K562 (cell line): ENCODE measurements around the gene FOXM1. TPM values are rescaled to one million over a fixed set of nuclear protein-coding genes. Genes with fewer than 3 reads are reported as not detected.
A peak's percentile ranks its signal among the peaks of the same experiment; 100 is the strongest.

ENCODE experiments used
- ATAC-seq: fragments of 200-7000 bp; cut with Tn5 transposase; 3 replicates; pipeline ENCODE4 v1.9.1; 2020; ENCODE audit warnings: moderate library complexity
- BruUV-seq: library from RNA; stranded (reverse); fragments of 400-500 nt; replicated peaks from 2 replicates; lab custom pipeline; 2021; lab: Mats Ljungman, UMichigan
- CTCF ChIA-PET: fragments of 300-600 bp; formaldehyde crosslinking; extraction: SDS; loops from one replicate; lab custom pipeline; 2021; ENCODE audit warnings: low intra/inter-chr PET ratio; lab: Yijun Ruan, JAX
- POLR2A ChIA-PET: fragments of 300-600, 350-650 bp; sonication (Branson Sonifier 250); formaldehyde crosslinking; extraction: SDS; loops from one replicate; lab custom pipeline; 2021; ENCODE audit warnings: antibody characterized with exemption, inconsistent platforms; lab: Yijun Ruan, JAX
- DNase-seq, 4 experiments: peaks; one replicate each; pipeline versions ENCODE4 v3.0.0 to v3.0.0-alpha.2; 2011 to 2018; ENCODE audit warnings: low spot score in 3 of 4, mixed read lengths in 3 of 4; ENCODE audit errors: extremely low read depth in 1 of 4
- FAIRE-seq: peaks from 2 replicates; lab custom pipeline; 2011; peaks lifted over from hg19 to GRCh38; lab: Jason Lieb, UNC
- H2AFZ ChIP-seq: 2 replicates; pipeline ENCODE4 v1.6.0; 2011; ENCODE audit warnings: low read depth, low read length, control low read depth, inconsistent platforms
- H3K27ac ChIP-seq: fragments of 200-600 bp; 3 replicates; pipeline ENCODE4 v1.8.0; 2011; ENCODE audit warnings: low read depth, mild to moderate bottlenecking, control low read depth, inconsistent platforms, low read length, moderate library complexity, mixed read lengths; ENCODE audit errors: extremely low read depth
- H3K27me3 ChIP-seq, 2 experiments: fragments of 300-600 bp in 1 of 2; 2 replicates in 1 of 2; 3 replicates in 1 of 2; pipeline versions ENCODE4 v1.6.0 to v1.8.0; 2011; ENCODE audit warnings: inconsistent platforms in 2 of 2, low read length in 2 of 2, mild to moderate bottlenecking in 1 of 2, mixed read lengths in 1 of 2, moderate library complexity in 1 of 2; ENCODE audit not compliant: control insufficient read depth in 2 of 2, insufficient read depth in 2 of 2
- H3K36me3 ChIP-seq: fragments of 300-600 bp; 3 replicates; pipeline ENCODE4 v1.8.0; 2011; ENCODE audit warnings: mild to moderate bottlenecking, low read length, inconsistent platforms; ENCODE audit not compliant: control insufficient read depth, insufficient read depth
- H3K4me1 ChIP-seq, 2 experiments: fragments of 200-600 bp in 1 of 2; replicated peaks in 1 of 2; 2 replicates in 1 of 2; 3 replicates in 1 of 2; pipeline versions ENCODE4 v1.5.1 to v1.8.0; 2011; ENCODE audit warnings: inconsistent platforms in 2 of 2, low read length in 2 of 2, mild to moderate bottlenecking in 1 of 2, mixed read lengths in 1 of 2, moderate library complexity in 1 of 2; ENCODE audit not compliant: control insufficient read depth in 2 of 2, insufficient read depth in 2 of 2
- H3K4me2 ChIP-seq: 2 replicates; pipeline ENCODE4 v1.6.1; 2011; ENCODE audit warnings: low read length, control low read depth, inconsistent platforms, mixed read lengths; ENCODE audit not compliant: insufficient read depth
- H3K4me3 ChIP-seq: fragments of 200-600 bp; sonication (generic), shearing (Covaris generic); 2 replicates; pipeline ENCODE4 v1.5.1; 2016; ENCODE audit warnings: control low read depth, inconsistent platforms
- H3K79me2 ChIP-seq: fragments of 200-600 bp; 3 replicates; pipeline ENCODE4 v1.8.0; 2011; ENCODE audit warnings: low read length, inconsistent platforms; ENCODE audit not compliant: control insufficient read depth, insufficient read depth
- H3K9ac ChIP-seq, 2 experiments: 2 replicates each; pipeline versions ENCODE4 v1.6.0 to v1.6.1; 2011; ENCODE audit warnings: low read depth in 2 of 2, low read length in 2 of 2, control low read depth in 1 of 2, inconsistent platforms in 1 of 2, mild to moderate bottlenecking in 1 of 2, mixed read lengths in 1 of 2; ENCODE audit not compliant: insufficient read depth in 1 of 2
- H3K9me1 ChIP-seq: one replicate; pipeline ENCODE4 v1.6.0; 2011; ENCODE audit warnings: inconsistent platforms, mild to moderate bottlenecking, low read length, moderate library complexity; ENCODE audit not compliant: control insufficient read depth, insufficient read depth
- H3K9me3 ChIP-seq: replicated peaks from 2 replicates; pipeline ENCODE4 v1.5.1; 2011; ENCODE audit warnings: low read depth, low read length, inconsistent platforms; ENCODE audit not compliant: control insufficient read depth, insufficient read depth
- H4K20me1 ChIP-seq: replicated peaks from 2 replicates; pipeline ENCODE4 v1.6.1; 2011; ENCODE audit warnings: low read length, inconsistent platforms, mixed read lengths; ENCODE audit not compliant: control insufficient read depth, insufficient read depth
- EP400 ChIP-seq: fragments of 450-650 bp; IDR thresholded peaks from 2 replicates; pipeline ENCODE4 v1.6.1; 2017; ENCODE audit warnings: antibody characterized with exemption, mild to moderate bottlenecking, moderate library complexity
- FOXA1 ChIP-seq: fragments of 450-650 bp; IDR thresholded peaks from 2 replicates; pipeline ENCODE4 v1.6.1; 2016; ENCODE audit warnings: mild to moderate bottlenecking, borderline replicate concordance
- NR2C1 ChIP-seq, 2 experiments: fragments of 450-650 bp; IDR thresholded peaks; 2 replicates each; pipeline ENCODE4 v1.6.1; 2017; ENCODE audit warnings: mild to moderate bottlenecking in 2 of 2, antibody characterized with exemption in 1 of 2, inconsistent platforms in 1 of 2, missing compliant biosample characterization in 1 of 2, missing genetic modification characterization in 1 of 2
- NR4A1 ChIP-seq, 2 experiments: fragments of 250-450 bp in 1 of 2; fragments of 450-650 bp in 1 of 2; sonication (Bioruptor Pico) in 1 of 2; IDR thresholded peaks; 2 replicates each; pipeline versions ENCODE4 v1.4.0 to v1.6.1; 2016 to 2020; ENCODE audit warnings: mild to moderate bottlenecking in 2 of 2, missing compliant biosample characterization in 1 of 2, missing genetic modification characterization in 1 of 2, moderate library complexity in 1 of 2
- PHF8 ChIP-seq: fragments of 200-600 bp; sonication (generic); IDR thresholded peaks from 2 replicates; pipeline ENCODE4 v1.6.1; 2012; ENCODE audit warnings: mixed run types, mild to moderate bottlenecking, inconsistent platforms, low read length, moderate library complexity, borderline replicate concordance
- POLR2A ChIP-seq: fragments of 450-650 bp; conservative IDR thresholded peaks from 2 replicates; pipeline ENCODE4 v1.6.1; 2016
- SNRNP70 ChIP-seq: fragments of 200-400 bp; formaldehyde crosslinking; optimal IDR thresholded peaks from 2 replicates; pipeline ENCODE3; 2017; ENCODE audit warnings: low read depth, low read length
- TBP ChIP-seq: optimal IDR thresholded peaks from 2 replicates; pipeline ENCODE3; 2011; ENCODE audit warnings: low read depth, low read length, improper control_type of control experiment
- ZNF586 ChIP-seq: fragments of 450-650 bp; formaldehyde crosslinking; conservative IDR thresholded peaks from 2 replicates; pipeline ENCODE4 v1.4.0; 2020; ENCODE audit warnings: mild to moderate bottlenecking, moderate library complexity
- ZNF717 ChIP-seq: fragments of 250-450 bp; sonication (Bioruptor Pico); IDR thresholded peaks from 2 replicates; pipeline ENCODE4 v1.5.0; 2021
- WGBS: fragments of 100-300 bp; shearing (Covaris generic); methylation state at CpG from one replicate; pipeline ENCODE4 v1.1.6; 2016; ENCODE audit warnings: low coverage, mixed read lengths; ENCODE audit not compliant: insufficient coverage; ENCODE audit errors: missing lambda C conversion rate; 5-methylcytosine and 5-hydroxymethylcytosine counted together
- in situ Hi-C: fragments of 300-500 bp; cut with MboI; formaldehyde crosslinking; loops from 4 replicates; pipeline ENCODE4 v1.15.0; 2018; ENCODE audit warnings: inconsistent platforms, mixed read lengths
- intact Hi-C: fragments of 100-400 bp; cut with micrococcal nuclease; formaldehyde crosslinking; loops from 2 replicates; pipeline ENCODE4 v1.14.2; 2022
- polyA plus RNA-seq, 8 experiments: library from polyadenylated mRNA; depleted of rRNA in 4 of 8; stranded (reverse) in 5 of 8; unstranded in 3 of 8; fragments of >200 nt; fragmentation: Nextera tagmentation in 2 of 8; fragmentation: Illumina TruSeq in 1 of 8; extraction: Ambion mirVana in 2 of 8; extraction: Trizol in 1 of 8; gene quantifications; 2 replicates each; pipeline versions ENCODE4 v1.2.1 to v1.2.3, GENCODE V29; 2011 to 2014; ENCODE audit warnings: inconsistent platforms in 1 of 8, missing spikeins in 1 of 8
- total RNA-seq, 7 experiments: library from RNA; depleted of rRNA in 6 of 7; stranded (reverse); fragments of >200 nt in 6 of 7; fragmentation: Illumina TruSeq in 2 of 7; extraction: Trizol in 2 of 7; gene quantifications; 2 replicates each; pipeline versions ENCODE4 v1.2.1 to v1.2.3, GENCODE V29; 2011 to 2021; ENCODE audit warnings: low replicate concordance in 1 of 7
- TF ChIP-seq, protein P1 (sequence below): fragments of 250-450 bp; sonication (Bioruptor Pico); IDR thresholded peaks from 2 replicates; pipeline ENCODE4 v1.8.0; 2021; ENCODE audit warnings: moderate library complexity, mild to moderate bottlenecking, inconsistent platforms
- TF ChIP-seq, protein P2 (sequence below): fragments of 450-650 bp; IDR thresholded peaks from 2 replicates; pipeline ENCODE4 v1.6.1; 2017; ENCODE audit warnings: antibody characterized with exemption, mild to moderate bottlenecking
- TF ChIP-seq, protein P3 (sequence below), 2 experiments: fragments of 200-800 bp in 1 of 2; sonication (Bioruptor generic) in 1 of 2; sonication (generic) in 1 of 2; formaldehyde crosslinking in 1 of 2; IDR thresholded peaks in 1 of 2; conservative IDR thresholded peaks in 1 of 2; 2 replicates each; pipeline versions ENCODE4 v1.5.0 to v1.6.1; 2016 to 2020; ENCODE audit warnings: missing compliant biosample characterization in 1 of 2, missing genetic modification characterization in 1 of 2, missing genetic modification reagents in 1 of 2

Gene FOXM1
- total and polyA plus RNA-seq, 9 of the 15 experiments (the other 6 are each of a cell fraction or from before 2014, with no cell fraction given), result 8.9 to 46.9 (median 17.2) TPM

- no peaks in the 10 kb centered on the region for H4K20me1 ChIP-seq
- BruUV-seq, result no TSS peak
- in situ Hi-C loops, result loop anchor here (10.0 kb wide), 1 partner anchor 158 kb away; no protein-coding TSS in a partner anchor
- ATAC-seq (peak; percentile 80), FAIRE-seq (peak; percentile 19), DNase-seq (peak; percentile 36 to 47 (median 40))
- no peaks in the 10 kb centered on the region for H3K9me3 ChIP-seq
- H3K9ac ChIP-seq, result peak overlapping the region; percentile 83 to 99
- POLR2A ChIA-PET, result interaction anchor here (0.6 to 0.9 kb wide), 5 partner anchors 12 to 22 kb away, joined by 3 to 6 read pairs (median 3); partner anchors contain the start of gene TULP3
- H3K4me1 ChIP-seq, result peaks cover 7 to 12% of the 10 kb centered on the region in 2 experiments; a peak in 4 of 5 replicates
- peak overlapping the region; percentile 85 for H3K27ac ChIP-seq
- peak overlapping the region; percentile 92 for H3K4me3 ChIP-seq
- H3K79me2 ChIP-seq, result peaks cover 57% of the 10 kb centered on the region
- H3K9me1 ChIP-seq, result no peaks in the 10 kb centered on the region
- no peaks in the 10 kb centered on the region for H3K27me3 ChIP-seq
- H3K36me3 ChIP-seq, result peaks cover 27% of the 10 kb centered on the region; the same call in 2 of the 3 replicates
- H2AFZ ChIP-seq, result peak overlapping the region; percentile 82
- under 1% methylated on average over 32 of the region's 38 CpGs for WGBS
- peak overlapping the region; percentile 86 for H3K4me2 ChIP-seq
- intact Hi-C loops, result no loop called here
- CTCF ChIA-PET, result no interaction called here
- no peak for TF ChIP-seq SNRNP70
- TF ChIP-seq, protein P1, sequence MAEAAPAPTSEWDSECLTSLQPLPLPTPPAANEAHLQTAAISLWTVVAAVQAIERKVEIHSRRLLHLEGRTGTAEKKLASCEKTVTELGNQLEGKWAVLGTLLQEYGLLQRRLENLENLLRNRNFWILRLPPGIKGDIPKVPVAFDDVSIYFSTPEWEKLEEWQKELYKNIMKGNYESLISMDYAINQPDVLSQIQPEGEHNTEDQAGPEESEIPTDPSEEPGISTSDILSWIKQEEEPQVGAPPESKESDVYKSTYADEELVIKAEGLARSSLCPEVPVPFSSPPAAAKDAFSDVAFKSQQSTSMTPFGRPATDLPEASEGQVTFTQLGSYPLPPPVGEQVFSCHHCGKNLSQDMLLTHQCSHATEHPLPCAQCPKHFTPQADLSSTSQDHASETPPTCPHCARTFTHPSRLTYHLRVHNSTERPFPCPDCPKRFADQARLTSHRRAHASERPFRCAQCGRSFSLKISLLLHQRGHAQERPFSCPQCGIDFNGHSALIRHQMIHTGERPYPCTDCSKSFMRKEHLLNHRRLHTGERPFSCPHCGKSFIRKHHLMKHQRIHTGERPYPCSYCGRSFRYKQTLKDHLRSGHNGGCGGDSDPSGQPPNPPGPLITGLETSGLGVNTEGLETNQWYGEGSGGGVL (CRISPR knock-in tag), result no peak
- TF ChIP-seq NR4A1 (CRISPR knock-in tag; IDR thresholded peaks at IDR 0.05), result no peak
- peak; percentile 81 for TF ChIP-seq NR4A1 (tag; IDR thresholded peaks at IDR 0.05)
- TF ChIP-seq ZNF717, result 0 out of 2 replicates have a peak, but pooled peaks have one; percentile 15
- TF ChIP-seq FOXA1, result no peak
- TF ChIP-seq, protein P2, sequence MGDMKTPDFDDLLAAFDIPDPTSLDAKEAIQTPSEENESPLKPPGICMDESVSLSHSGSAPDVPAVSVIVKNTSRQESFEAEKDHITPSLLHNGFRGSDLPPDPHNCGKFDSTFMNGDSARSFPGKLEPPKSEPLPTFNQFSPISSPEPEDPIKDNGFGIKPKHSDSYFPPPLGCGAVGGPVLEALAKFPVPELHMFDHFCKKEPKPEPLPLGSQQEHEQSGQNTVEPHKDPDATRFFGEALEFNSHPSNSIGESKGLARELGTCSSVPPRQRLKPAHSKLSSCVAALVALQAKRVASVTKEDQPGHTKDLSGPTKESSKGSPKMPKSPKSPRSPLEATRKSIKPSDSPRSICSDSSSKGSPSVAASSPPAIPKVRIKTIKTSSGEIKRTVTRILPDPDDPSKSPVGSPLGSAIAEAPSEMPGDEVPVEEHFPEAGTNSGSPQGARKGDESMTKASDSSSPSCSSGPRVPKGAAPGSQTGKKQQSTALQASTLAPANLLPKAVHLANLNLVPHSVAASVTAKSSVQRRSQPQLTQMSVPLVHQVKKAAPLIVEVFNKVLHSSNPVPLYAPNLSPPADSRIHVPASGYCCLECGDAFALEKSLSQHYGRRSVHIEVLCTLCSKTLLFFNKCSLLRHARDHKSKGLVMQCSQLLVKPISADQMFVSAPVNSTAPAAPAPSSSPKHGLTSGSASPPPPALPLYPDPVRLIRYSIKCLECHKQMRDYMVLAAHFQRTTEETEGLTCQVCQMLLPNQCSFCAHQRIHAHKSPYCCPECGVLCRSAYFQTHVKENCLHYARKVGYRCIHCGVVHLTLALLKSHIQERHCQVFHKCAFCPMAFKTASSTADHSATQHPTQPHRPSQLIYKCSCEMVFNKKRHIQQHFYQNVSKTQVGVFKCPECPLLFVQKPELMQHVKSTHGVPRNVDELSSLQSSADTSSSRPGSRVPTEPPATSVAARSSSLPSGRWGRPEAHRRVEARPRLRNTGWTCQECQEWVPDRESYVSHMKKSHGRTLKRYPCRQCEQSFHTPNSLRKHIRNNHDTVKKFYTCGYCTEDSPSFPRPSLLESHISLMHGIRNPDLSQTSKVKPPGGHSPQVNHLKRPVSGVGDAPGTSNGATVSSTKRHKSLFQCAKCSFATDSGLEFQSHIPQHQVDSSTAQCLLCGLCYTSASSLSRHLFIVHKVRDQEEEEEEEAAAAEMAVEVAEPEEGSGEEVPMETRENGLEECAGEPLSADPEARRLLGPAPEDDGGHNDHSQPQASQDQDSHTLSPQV, result peak; percentile 89
- TF ChIP-seq ZNF586 (CRISPR knock-in tag), result no peak
- TF ChIP-seq, protein P3, sequence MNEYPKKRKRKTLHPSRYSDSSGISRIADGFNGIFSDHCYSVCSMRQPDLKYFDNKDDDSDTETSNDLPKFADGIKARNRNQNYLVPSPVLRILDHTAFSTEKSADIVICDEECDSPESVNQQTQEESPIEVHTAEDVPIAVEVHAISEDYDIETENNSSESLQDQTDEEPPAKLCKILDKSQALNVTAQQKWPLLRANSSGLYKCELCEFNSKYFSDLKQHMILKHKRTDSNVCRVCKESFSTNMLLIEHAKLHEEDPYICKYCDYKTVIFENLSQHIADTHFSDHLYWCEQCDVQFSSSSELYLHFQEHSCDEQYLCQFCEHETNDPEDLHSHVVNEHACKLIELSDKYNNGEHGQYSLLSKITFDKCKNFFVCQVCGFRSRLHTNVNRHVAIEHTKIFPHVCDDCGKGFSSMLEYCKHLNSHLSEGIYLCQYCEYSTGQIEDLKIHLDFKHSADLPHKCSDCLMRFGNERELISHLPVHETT (CRISPR knock-in tag; conservative IDR thresholded peaks at IDR 0.05 in 1 of 2, IDR thresholded peaks at IDR 0.05 in 1 of 2), result peak in 1 of 2 experiments; percentile 18; a peak in 2 of 4 replicates
- no peak for TF ChIP-seq POLR2A
- 0 out of 2 replicates have a peak, but pooled peaks have one; percentile 3 for TF ChIP-seq EP400
- TF ChIP-seq PHF8, result peak; percentile 58; the same call in 1 of the 2 replicates
- TF ChIP-seq TBP, result peak; percentile 20
- no peak for TF ChIP-seq NR2C1 (IDR thresholded peaks at IDR 0.05)
- peak; percentile 49; the same call in 1 of the 2 replicates for TF ChIP-seq NR2C1 (tag; IDR thresholded peaks at IDR 0.05)
These were observed 435 bp downstream of the FOXM1 start for GRCh38 chr12:2876431-2877046.
